ENCODE results near the gene PILRA.
A peak's percentile ranks its signal among the peaks of the same experiment; 100 is the strongest.
"Not testable (repeated sequence)": the region's sequence is repeated elsewhere in the genome, so short reads cannot be mapped to it uniquely, and the experiment has no call there.

PILRA gene

DNA sequence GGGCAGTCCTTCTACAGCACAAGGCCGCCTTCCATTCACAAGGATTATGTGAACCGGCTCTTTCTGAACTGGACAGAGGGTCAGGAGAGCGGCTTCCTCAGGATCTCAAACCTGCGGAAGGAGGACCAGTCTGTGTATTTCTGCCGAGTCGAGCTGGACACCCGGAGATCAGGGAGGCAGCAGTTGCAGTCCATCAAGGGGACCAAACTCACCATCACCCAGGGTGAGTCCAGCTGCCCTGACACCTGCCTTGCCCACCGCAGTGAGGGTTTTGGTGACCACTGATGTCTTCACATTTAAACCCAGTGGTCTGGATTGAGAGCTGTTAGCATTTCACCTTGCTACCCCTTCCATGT is 14.5 kb upstream of the PILRA start:
- TF ChIP-seq, protein P1, sequence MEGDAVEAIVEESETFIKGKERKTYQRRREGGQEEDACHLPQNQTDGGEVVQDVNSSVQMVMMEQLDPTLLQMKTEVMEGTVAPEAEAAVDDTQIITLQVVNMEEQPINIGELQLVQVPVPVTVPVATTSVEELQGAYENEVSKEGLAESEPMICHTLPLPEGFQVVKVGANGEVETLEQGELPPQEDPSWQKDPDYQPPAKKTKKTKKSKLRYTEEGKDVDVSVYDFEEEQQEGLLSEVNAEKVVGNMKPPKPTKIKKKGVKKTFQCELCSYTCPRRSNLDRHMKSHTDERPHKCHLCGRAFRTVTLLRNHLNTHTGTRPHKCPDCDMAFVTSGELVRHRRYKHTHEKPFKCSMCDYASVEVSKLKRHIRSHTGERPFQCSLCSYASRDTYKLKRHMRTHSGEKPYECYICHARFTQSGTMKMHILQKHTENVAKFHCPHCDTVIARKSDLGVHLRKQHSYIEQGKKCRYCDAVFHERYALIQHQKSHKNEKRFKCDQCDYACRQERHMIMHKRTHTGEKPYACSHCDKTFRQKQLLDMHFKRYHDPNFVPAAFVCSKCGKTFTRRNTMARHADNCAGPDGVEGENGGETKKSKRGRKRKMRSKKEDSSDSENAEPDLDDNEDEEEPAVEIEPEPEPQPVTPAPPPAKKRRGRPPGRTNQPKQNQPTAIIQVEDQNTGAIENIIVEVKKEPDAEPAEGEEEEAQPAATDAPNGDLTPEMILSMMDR (IDR thresholded peaks at IDR 0.05; ENCODE audit: insufficient read depth, low read length): no peak
- TF ChIP-seq POLR2AphosphoS5 (IDR thresholded peaks at IDR 0.05; ENCODE audit: low read depth): no peak
- TF ChIP-seq, protein P2, sequence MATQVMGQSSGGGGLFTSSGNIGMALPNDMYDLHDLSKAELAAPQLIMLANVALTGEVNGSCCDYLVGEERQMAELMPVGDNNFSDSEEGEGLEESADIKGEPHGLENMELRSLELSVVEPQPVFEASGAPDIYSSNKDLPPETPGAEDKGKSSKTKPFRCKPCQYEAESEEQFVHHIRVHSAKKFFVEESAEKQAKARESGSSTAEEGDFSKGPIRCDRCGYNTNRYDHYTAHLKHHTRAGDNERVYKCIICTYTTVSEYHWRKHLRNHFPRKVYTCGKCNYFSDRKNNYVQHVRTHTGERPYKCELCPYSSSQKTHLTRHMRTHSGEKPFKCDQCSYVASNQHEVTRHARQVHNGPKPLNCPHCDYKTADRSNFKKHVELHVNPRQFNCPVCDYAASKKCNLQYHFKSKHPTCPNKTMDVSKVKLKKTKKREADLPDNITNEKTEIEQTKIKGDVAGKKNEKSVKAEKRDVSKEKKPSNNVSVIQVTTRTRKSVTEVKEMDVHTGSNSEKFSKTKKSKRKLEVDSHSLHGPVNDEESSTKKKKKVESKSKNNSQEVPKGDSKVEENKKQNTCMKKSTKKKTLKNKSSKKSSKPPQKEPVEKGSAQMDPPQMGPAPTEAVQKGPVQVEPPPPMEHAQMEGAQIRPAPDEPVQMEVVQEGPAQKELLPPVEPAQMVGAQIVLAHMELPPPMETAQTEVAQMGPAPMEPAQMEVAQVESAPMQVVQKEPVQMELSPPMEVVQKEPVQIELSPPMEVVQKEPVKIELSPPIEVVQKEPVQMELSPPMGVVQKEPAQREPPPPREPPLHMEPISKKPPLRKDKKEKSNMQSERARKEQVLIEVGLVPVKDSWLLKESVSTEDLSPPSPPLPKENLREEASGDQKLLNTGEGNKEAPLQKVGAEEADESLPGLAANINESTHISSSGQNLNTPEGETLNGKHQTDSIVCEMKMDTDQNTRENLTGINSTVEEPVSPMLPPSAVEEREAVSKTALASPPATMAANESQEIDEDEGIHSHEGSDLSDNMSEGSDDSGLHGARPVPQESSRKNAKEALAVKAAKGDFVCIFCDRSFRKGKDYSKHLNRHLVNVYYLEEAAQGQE (IDR thresholded peaks at IDR 0.05; ENCODE audit: insufficient replicate concordance, low read depth): no peak
- TF ChIP-seq GABPA (IDR thresholded peaks at IDR 0.05; ENCODE audit: low read depth): no peak
- no peak for TF ChIP-seq SPI1 (IDR thresholded peaks at IDR 0.05; ENCODE audit: borderline replicate concordance, low read depth)
- Histone ChIP-seq H3K4me3 (replicated peaks; ENCODE audit: insufficient read depth, low read length) (no peak overlapping the region), H3K27me3 (ENCODE audit: insufficient read depth, poor library complexity, severe bottlenecking) (no peaks in the 10 kb centered on the region), H3K27ac (replicated peaks) (no peak overlapping the region; the same call in 1 of the 2 replicates)
- DNase-seq (ENCODE audit: low read depth in 1 of 2, low spot score in 1 of 2): no peak

DNA sequence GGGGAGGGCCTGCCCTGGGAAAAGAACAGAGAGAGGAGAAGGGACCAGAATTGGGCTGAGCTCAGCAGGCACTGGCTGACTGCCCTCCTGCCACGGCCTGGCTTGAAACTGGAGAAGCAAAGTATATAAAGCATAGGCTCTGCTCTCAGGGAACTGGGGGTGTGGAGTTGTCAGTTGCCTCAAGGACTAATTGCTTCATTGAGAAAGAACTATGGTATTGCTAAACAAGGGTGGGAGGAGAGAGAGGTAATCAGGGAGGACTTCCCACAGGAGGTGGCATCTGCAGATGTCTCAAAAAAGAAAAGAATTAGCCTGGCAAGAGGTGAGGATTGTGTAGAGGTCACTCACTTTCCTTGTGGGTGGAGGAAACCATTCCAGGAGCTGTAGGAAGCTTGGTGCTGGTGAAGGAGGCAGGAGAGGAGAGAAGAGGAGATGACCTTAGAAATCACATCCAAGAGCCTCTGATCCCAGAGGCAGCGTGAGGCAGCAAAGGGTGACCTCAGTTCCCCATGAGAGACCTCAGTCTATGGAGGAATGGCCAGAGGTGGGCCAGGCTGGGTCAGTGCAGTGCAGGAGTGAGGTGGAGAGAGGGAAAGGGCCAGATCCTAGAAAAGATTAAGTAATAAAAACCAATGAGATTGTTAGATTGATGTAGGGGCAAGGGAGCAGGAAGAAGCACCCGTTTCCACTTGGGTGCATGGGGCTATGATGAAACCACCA is 13.0 kb upstream of the PILRA start:
- no peaks in the 10 kb centered on the region for H3K27me3 ChIP-seq (ENCODE audit: insufficient read depth, poor library complexity, severe bottlenecking)
- no peak overlapping the region for H3K4me3 ChIP-seq (replicated peaks; ENCODE audit: insufficient read depth, low read length)
- DNase-seq (ENCODE audit: low read depth in 1 of 2, low spot score in 1 of 2): peak in 1 of 2 experiments; percentile 64
- TF ChIP-seq, protein P1 (IDR thresholded peaks at IDR 0.05; ENCODE audit: insufficient read depth, low read length): no peak
- TF ChIP-seq GABPA (IDR thresholded peaks at IDR 0.05; ENCODE audit: low read depth): no peak
- H3K27ac ChIP-seq (replicated peaks): peak overlapping the region; percentile 52

DNA sequence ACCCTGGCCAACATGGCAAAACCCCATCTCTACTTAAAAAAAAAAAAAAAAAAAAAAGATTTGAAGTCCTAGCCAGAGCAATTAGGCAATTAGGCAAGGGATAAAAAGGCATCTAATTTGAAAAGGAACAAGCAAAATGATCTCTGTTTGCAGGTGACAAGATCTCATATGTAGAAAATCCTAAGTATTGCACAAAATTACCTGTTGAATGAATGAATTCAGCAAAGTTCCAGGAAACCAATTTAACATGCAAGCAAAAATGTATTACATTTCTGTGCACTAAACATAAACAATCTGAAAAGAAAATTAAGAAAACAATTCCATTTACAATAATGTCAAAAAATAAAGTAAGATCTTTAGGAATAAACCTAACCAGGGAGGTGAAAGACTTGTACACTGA is 10.2 kb upstream of the PILRA start:
- DNase-seq (ENCODE audit: low read depth in 1 of 2, low spot score in 1 of 2): no peak
- Histone ChIP-seq H3K4me3 (replicated peaks; ENCODE audit: insufficient read depth, low read length) (no peak overlapping the region), H3K27ac (replicated peaks) (no peak overlapping the region), H3K27me3 (ENCODE audit: insufficient read depth, poor library complexity, severe bottlenecking) (no peaks in the 10 kb centered on the region)
- TF ChIP-seq, protein P1 (IDR thresholded peaks at IDR 0.05; ENCODE audit: insufficient read depth, low read length): no peak
- TF ChIP-seq GABPA (IDR thresholded peaks at IDR 0.05; ENCODE audit: low read depth) (no peak), SPI1 (IDR thresholded peaks at IDR 0.05; ENCODE audit: borderline replicate concordance, low read depth) (no peak)

DNA sequence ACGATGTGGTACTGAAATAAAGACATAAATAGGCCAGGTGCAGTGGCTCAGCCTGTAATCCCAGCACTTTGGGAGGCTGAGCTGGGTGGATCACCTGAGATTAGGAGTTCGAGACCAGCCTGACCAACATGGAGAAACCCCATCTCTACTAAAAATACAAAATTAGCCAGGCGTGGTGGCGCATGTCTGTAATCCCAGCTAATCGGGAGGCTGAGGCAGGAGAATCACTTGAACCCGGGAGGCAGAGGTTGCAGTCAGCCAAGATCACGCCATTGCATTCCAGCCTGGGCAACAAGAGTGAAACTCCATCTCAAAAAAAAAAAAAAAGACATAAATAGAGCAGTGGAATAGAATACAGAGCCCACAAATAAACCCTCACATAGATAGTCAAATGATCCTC is 9.5 kb upstream of the PILRA start:
- H3K27me3 ChIP-seq (ENCODE audit: insufficient read depth, poor library complexity, severe bottlenecking); DNase-seq (ENCODE audit: low read depth in 1 of 2, low spot score in 1 of 2); H3K4me3 ChIP-seq (replicated peaks; ENCODE audit: insufficient read depth, low read length); H3K27ac ChIP-seq (replicated peaks): not testable (repeated sequence)

DNA sequence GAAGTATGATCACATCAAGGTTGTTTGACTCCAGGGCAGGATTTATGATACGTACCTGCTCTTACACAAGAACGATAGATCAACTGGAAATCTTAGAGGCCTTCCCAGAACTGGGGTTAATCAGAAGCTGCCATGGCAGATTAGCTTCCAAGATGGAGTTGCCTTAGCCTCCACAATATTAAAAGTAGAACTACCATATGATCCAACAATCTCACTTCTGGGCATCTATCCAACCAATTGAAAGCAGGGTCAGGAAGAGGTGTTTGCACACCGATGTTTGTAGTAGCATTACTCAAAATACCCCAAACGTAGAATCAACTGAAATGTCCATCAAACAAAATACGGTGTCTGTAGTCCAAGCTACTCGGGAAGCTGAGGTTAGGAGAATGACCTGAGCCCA is 8.8 kb upstream of the PILRA start:
- Histone ChIP-seq H3K27ac (replicated peaks) (no peak overlapping the region), H3K4me3 (replicated peaks; ENCODE audit: insufficient read depth, low read length) (no peak overlapping the region), H3K27me3 (ENCODE audit: insufficient read depth, poor library complexity, severe bottlenecking) (no peaks in the 10 kb centered on the region)
- no peak for TF ChIP-seq GABPA (IDR thresholded peaks at IDR 0.05; ENCODE audit: low read depth)
- TF ChIP-seq POLR2AphosphoS5 (IDR thresholded peaks at IDR 0.05; ENCODE audit: low read depth): no peak
- DNase-seq (ENCODE audit: low read depth in 1 of 2, low spot score in 1 of 2): no peak

DNA sequence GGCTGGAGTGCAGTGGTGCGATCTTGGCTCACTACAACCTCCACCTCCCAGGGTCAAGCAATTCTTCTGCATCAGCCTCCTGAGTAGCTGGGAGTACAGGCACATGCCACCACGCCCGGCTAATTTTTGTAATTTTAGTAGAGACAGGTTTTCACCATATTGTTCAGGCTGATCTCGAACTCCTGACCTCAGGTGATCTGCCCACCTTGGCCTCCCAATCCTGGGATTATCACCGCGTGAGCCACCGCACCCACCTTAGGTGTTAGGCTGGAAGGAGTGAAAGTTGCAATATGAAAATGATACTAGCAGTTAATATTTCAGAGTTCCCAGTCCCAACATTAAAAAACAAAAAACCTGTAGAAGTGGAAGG is 7.3 kb upstream of the PILRA start:
- not testable (repeated sequence) for H3K4me3 ChIP-seq (replicated peaks; ENCODE audit: insufficient read depth, low read length); H3K27me3 ChIP-seq (ENCODE audit: insufficient read depth, poor library complexity, severe bottlenecking); DNase-seq (ENCODE audit: low read depth in 1 of 2, low spot score in 1 of 2)
- H3K27ac ChIP-seq (replicated peaks): peak overlapping the region; percentile 38
